ENCODE measurements around the gene SMAD2. TPM values are rescaled to one million over a fixed set of nuclear protein-coding genes. Genes with fewer than 3 reads are reported as not detected.

SMAD2 gene
- polyA plus RNA-seq, 2 of the 4 experiments (the other 2 are of a cell fraction), result 131 to 229 TPM

- TF ChIP-seq, protein P1, sequence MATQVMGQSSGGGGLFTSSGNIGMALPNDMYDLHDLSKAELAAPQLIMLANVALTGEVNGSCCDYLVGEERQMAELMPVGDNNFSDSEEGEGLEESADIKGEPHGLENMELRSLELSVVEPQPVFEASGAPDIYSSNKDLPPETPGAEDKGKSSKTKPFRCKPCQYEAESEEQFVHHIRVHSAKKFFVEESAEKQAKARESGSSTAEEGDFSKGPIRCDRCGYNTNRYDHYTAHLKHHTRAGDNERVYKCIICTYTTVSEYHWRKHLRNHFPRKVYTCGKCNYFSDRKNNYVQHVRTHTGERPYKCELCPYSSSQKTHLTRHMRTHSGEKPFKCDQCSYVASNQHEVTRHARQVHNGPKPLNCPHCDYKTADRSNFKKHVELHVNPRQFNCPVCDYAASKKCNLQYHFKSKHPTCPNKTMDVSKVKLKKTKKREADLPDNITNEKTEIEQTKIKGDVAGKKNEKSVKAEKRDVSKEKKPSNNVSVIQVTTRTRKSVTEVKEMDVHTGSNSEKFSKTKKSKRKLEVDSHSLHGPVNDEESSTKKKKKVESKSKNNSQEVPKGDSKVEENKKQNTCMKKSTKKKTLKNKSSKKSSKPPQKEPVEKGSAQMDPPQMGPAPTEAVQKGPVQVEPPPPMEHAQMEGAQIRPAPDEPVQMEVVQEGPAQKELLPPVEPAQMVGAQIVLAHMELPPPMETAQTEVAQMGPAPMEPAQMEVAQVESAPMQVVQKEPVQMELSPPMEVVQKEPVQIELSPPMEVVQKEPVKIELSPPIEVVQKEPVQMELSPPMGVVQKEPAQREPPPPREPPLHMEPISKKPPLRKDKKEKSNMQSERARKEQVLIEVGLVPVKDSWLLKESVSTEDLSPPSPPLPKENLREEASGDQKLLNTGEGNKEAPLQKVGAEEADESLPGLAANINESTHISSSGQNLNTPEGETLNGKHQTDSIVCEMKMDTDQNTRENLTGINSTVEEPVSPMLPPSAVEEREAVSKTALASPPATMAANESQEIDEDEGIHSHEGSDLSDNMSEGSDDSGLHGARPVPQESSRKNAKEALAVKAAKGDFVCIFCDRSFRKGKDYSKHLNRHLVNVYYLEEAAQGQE (IDR thresholded peaks at IDR 0.05), result no peak
- TF ChIP-seq JUN (IDR thresholded peaks at IDR 0.05), result no peak
- TF ChIP-seq, protein P2, sequence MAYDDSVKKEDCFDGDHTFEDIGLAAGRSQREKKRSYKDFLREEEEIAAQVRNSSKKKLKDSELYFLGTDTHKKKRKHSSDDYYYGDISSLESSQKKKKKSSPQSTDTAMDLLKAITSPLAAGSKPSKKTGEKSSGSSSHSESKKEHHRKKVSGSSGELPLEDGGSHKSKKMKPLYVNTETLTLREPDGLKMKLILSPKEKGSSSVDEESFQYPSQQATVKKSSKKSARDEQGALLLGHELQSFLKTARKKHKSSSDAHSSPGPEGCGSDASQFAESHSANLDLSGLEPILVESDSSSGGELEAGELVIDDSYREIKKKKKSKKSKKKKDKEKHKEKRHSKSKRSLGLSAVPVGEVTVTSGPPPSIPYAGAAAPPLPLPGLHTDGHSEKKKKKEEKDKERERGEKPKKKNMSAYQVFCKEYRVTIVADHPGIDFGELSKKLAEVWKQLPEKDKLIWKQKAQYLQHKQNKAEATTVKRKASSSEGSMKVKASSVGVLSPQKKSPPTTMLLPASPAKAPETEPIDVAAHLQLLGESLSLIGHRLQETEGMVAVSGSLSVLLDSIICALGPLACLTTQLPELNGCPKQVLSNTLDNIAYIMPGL (CRISPR knock-in tag; IDR thresholded peaks at IDR 0.05; ENCODE audit: borderline replicate concordance), result no peak
- TF ChIP-seq, protein P3, sequence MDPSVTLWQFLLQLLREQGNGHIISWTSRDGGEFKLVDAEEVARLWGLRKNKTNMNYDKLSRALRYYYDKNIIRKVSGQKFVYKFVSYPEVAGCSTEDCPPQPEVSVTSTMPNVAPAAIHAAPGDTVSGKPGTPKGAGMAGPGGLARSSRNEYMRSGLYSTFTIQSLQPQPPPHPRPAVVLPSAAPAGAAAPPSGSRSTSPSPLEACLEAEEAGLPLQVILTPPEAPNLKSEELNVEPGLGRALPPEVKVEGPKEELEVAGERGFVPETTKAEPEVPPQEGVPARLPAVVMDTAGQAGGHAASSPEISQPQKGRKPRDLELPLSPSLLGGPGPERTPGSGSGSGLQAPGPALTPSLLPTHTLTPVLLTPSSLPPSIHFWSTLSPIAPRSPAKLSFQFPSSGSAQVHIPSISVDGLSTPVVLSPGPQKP (IDR thresholded peaks at IDR 0.05; ENCODE audit: low read depth, low read length), result no peak
- no peak for TF ChIP-seq RAD21 (conservative IDR thresholded peaks at IDR 0.05 in 1 of 2, IDR thresholded peaks at IDR 0.05 in 1 of 2)
Measured at GRCh38 chr18:47909484-47909883, 21.0 kb downstream of the SMAD2 start (continued).

GRCh38 chr18:47908592-47908991 is 21.9 kb downstream of the SMAD2 start:
- CTCF ChIA-PET, result interaction anchor here (2.0 kb wide), 1 partner anchor 99 kb away, joined by 8 read pairs; no protein-coding TSS in a partner anchor
- Histone ChIP-seq H3K4me3 (no peak overlapping the region), H3K27ac (peak overlapping the region; percentile 9 to 54; a peak in 4 of 6 replicates), H3K9me3 (peaks cover 25% of the 10 kb centered on the region), H3K4me1 (peaks cover 56% of the 10 kb centered on the region), H3K4me2 (peak overlapping the region; percentile 4; the same call in 1 of the 3 replicates)
- POLR2A ChIA-PET, result interaction anchor here (0.7 kb wide), 1 partner anchor 25 kb away, joined by 3 read pairs; no protein-coding TSS in a partner anchor
- ATAC-seq, result no peak
- WGBS (ENCODE audit: missing lambda C conversion rate), result 80% methylated on average over 6 of the region's 6 CpGs
- TF ChIP-seq, protein P4, sequence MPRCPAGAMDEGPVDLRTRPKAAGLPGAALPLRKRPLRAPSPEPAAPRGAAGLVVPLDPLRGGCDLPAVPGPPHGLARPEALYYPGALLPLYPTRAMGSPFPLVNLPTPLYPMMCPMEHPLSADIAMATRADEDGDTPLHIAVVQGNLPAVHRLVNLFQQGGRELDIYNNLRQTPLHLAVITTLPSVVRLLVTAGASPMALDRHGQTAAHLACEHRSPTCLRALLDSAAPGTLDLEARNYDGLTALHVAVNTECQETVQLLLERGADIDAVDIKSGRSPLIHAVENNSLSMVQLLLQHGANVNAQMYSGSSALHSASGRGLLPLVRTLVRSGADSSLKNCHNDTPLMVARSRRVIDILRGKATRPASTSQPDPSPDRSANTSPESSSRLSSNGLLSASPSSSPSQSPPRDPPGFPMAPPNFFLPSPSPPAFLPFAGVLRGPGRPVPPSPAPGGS (IDR thresholded peaks at IDR 0.05), result no peak
- DNase-seq (ENCODE audit: low read depth in 1 of 2, low spot score in 1 of 2), result no peak
- FAIRE-seq, result no peak

- H3K9me3 ChIP-seq, result peaks cover 33% of the 10 kb centered on the region
- no peak overlapping the region for H3K4me2 ChIP-seq
- ATAC-seq (no peak), FAIRE-seq (no peak), DNase-seq (ENCODE audit: low read depth in 1 of 2, low spot score in 1 of 2) (no peak)
- TF ChIP-seq MAFK (IDR thresholded peaks at IDR 0.05; ENCODE audit: partially characterized antibody), result peak; percentile 55
- no peak for TF ChIP-seq JUN (IDR thresholded peaks at IDR 0.05)
- ChIA-PET POLR2A (no interaction called here), CTCF (interaction anchor here (0.8 kb wide), 1 partner anchor 261 kb away, joined by 3 read pairs; no protein-coding TSS in a partner anchor)
- H3K4me3 ChIP-seq, result no peak overlapping the region
- peaks cover 46% of the 10 kb centered on the region for H3K4me1 ChIP-seq
- no peak overlapping the region for H3K27ac ChIP-seq
- WGBS (ENCODE audit: missing lambda C conversion rate), result 95% methylated on average over 3 of the region's 3 CpGs
Measured at GRCh38 chr18:47906408-47906807, 24.1 kb downstream of the SMAD2 start.

DNA sequence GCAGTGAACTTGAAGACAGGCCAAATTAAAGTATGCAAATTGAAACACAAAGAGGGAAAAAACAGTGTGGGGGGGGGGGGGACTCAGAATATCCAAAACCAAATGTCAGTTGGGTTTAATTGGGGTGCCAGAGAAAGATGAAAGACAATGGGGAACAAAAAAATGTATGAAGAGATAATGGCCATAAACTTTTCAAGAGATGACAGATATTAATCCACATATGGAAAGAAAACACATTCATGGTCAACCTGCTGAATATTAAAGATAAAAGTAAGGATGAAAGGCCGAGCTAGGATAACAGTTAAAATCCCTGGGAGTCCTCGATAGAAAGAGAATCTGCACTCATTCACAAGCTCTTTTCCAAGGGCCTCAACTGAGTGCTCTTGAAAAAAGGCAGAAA is 26.6 kb downstream of the SMAD2 start:
- Histone ChIP-seq H3K4me1 (peaks cover 51% of the 10 kb centered on the region), H3K27ac (0 out of 6 replicates have a peak overlapping the region, but pooled peaks of 1 of the 2 experiments have one; percentile 27), H3K4me2 (no peak overlapping the region), H3K9me3 (peaks cover 33% of the 10 kb centered on the region), H3K4me3 (no peak overlapping the region)
- DNase-seq (ENCODE audit: low read depth in 1 of 2, low spot score in 1 of 2) (no peak), FAIRE-seq (no peak), ATAC-seq (no peak)
- WGBS (ENCODE audit: missing lambda C conversion rate), result 100% methylated on average over 2 of the region's 2 CpGs
- ChIA-PET CTCF (no interaction called here), POLR2A (no interaction called here)
- TF ChIP-seq RFX5 (IDR thresholded peaks at IDR 0.05) (no peak), HDAC2 (IDR thresholded peaks at IDR 0.05) (no peak)
- TF ChIP-seq, protein P5, sequence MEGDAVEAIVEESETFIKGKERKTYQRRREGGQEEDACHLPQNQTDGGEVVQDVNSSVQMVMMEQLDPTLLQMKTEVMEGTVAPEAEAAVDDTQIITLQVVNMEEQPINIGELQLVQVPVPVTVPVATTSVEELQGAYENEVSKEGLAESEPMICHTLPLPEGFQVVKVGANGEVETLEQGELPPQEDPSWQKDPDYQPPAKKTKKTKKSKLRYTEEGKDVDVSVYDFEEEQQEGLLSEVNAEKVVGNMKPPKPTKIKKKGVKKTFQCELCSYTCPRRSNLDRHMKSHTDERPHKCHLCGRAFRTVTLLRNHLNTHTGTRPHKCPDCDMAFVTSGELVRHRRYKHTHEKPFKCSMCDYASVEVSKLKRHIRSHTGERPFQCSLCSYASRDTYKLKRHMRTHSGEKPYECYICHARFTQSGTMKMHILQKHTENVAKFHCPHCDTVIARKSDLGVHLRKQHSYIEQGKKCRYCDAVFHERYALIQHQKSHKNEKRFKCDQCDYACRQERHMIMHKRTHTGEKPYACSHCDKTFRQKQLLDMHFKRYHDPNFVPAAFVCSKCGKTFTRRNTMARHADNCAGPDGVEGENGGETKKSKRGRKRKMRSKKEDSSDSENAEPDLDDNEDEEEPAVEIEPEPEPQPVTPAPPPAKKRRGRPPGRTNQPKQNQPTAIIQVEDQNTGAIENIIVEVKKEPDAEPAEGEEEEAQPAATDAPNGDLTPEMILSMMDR (IDR thresholded peaks at IDR 0.05), result no peak
